AG09309 (cell line): ENCODE measurements around the gene ITIH6.
"Not testable (repeated sequence)": the region's sequence is repeated elsewhere in the genome, so short reads cannot be mapped to it uniquely, and the experiment has no call there.

ENCODE experiments used
- DNase-seq: peaks from one replicate; pipeline ENCODE4 v3.0.0-alpha.2; 2010; ENCODE audit warnings: low read depth
- H3K4me3 ChIP-seq: 2 replicates; pipeline ENCODE4 v1.5.1; 2011; ENCODE audit warnings: mild to moderate bottlenecking, low read depth, low read length, moderate library complexity; ENCODE audit not compliant: control insufficient read depth
- TF ChIP-seq, protein P1 (sequence below): IDR thresholded peaks from 2 replicates; pipeline ENCODE4 v1.5.1; 2011; ENCODE audit warnings: mild to moderate bottlenecking, low read depth, low read length, inconsistent platforms; ENCODE audit not compliant: insufficient read depth, control insufficient read depth; ENCODE audit errors: missing control alignments

The ITIH6 gene, protein sequence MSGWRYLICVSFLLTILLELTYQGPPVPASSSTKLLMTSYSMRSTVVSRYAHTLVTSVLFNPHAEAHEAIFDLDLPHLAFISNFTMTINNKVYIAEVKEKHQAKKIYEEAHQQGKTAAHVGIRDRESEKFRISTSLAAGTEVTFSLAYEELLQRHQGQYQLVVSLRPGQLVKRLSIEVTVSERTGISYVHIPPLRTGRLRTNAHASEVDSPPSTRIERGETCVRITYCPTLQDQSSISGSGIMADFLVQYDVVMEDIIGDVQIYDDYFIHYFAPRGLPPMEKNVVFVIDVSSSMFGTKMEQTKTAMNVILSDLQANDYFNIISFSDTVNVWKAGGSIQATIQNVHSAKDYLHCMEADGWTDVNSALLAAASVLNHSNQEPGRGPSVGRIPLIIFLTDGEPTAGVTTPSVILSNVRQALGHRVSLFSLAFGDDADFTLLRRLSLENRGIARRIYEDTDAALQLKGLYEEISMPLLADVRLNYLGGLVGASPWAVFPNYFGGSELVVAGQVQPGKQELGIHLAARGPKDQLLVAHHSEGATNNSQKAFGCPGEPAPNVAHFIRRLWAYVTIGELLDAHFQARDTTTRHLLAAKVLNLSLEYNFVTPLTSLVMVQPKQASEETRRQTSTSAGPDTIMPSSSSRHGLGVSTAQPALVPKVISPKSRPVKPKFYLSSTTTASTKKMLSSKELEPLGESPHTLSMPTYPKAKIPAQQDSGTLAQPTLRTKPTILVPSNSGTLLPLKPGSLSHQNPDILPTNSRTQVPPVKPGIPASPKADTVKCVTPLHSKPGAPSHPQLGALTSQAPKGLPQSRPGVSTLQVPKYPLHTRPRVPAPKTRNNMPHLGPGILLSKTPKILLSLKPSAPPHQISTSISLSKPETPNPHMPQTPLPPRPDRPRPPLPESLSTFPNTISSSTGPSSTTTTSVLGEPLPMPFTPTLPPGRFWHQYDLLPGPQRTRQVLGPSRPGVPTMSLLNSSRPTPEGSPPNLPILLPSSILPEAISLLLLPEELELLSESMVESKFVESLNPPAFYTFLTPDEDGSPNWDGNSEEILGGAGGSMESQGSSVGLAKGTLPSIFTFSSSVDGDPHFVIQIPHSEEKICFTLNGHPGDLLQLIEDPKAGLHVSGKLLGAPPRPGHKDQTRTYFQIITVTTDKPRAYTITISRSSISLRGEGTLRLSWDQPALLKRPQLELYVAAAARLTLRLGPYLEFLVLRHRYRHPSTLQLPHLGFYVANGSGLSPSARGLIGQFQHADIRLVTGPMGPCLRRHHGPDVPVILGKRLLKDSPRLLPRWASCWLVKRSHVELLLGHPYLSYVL

DNA sequence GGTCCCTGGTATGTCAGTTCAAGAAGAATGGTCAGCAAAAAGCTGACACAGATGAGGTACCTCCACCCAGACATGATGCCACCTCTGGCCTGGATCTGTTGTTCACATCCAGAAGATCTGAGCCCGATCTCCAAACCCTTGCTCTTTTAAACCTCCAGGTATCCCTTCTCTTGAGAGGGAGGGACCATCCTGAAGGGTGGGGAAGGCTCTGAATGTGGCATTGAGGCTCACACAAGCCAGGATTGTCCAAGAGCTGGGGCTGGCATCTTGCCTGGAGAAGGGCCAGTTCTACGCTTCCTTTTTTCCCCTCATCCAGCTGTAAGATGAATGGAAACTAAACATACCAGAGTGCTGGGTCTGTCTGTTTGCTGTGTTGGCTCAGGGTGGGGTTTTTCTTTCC is at the start of gene ITIH6:
Gene ITIH6, minus strand, starts transcription at position 119 of the 400 bp plus-strand sequence. Its CDS starts 45 bp downstream, at position 74.
- DNase-seq = no peak
- H3K4me3 ChIP-seq = no peak within 1 kb of the TSS
- TF ChIP-seq, protein P1, sequence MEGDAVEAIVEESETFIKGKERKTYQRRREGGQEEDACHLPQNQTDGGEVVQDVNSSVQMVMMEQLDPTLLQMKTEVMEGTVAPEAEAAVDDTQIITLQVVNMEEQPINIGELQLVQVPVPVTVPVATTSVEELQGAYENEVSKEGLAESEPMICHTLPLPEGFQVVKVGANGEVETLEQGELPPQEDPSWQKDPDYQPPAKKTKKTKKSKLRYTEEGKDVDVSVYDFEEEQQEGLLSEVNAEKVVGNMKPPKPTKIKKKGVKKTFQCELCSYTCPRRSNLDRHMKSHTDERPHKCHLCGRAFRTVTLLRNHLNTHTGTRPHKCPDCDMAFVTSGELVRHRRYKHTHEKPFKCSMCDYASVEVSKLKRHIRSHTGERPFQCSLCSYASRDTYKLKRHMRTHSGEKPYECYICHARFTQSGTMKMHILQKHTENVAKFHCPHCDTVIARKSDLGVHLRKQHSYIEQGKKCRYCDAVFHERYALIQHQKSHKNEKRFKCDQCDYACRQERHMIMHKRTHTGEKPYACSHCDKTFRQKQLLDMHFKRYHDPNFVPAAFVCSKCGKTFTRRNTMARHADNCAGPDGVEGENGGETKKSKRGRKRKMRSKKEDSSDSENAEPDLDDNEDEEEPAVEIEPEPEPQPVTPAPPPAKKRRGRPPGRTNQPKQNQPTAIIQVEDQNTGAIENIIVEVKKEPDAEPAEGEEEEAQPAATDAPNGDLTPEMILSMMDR = no peak

DNA sequence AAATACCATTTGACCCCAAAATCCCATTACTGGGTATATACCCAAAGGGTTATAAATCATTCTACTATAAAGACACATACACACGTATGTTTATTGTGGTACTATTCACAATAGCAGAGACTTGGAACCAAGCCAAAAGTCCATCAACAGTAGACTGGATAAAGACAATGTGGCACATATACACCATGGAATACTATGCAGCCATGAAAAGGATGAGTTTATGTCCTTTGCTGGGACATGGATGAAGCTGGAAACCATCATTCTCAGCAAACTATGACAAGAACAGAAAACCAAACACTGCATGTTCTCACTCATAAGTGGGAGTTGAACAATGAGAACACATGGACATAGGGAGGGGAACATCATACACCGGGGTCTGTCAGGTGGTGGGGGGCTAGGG is 49.6 kb upstream of the ITIH6 start:
- not testable (repeated sequence) for H3K4me3 ChIP-seq, DNase-seq

DNA sequence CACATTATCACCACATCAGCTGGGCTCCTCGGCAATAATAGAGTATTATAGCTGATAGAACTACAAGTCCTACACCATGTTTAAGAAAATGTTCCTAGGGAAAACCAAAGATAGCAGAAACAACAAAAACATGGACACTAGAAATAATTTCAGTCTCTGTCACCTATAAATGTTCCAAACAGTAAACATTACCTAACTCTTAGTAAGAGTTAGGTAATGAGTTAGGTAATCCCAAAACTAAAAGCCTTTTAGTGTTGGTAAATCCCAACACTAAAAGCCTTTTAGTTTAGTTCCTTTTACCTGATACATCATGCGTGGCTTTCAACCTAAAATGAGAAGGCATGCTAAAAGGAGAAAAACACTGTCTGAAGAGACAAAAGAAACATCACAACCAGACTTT is 45.0 kb upstream of the ITIH6 start:
- no peak for DNase-seq
- TF ChIP-seq, protein P1 = no peak
- H3K4me3 ChIP-seq = no peak overlapping the region

DNA sequence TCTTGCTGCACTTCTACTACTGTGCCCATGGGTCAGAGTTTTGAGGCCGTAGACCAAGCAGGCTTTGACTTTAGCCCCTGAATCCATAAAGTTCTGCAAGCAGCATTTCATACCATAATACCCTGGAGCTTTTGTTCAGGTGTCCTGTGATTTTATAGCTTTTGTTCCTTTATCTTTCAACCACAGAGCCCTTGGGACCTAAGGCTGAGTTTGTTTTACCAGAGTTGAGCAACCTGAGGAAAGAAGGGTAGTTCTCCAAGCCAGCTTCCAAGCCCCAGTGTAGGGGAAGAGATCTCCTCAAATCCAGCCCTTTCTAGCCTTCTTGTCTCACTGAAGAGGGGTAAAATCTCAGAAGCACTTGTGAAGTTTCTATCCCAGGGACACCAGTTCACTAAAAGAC is 44.6 kb upstream of the ITIH6 start:
- TF ChIP-seq, protein P1 = no peak
- DNase-seq = no peak
- no peak overlapping the region for H3K4me3 ChIP-seq

DNA sequence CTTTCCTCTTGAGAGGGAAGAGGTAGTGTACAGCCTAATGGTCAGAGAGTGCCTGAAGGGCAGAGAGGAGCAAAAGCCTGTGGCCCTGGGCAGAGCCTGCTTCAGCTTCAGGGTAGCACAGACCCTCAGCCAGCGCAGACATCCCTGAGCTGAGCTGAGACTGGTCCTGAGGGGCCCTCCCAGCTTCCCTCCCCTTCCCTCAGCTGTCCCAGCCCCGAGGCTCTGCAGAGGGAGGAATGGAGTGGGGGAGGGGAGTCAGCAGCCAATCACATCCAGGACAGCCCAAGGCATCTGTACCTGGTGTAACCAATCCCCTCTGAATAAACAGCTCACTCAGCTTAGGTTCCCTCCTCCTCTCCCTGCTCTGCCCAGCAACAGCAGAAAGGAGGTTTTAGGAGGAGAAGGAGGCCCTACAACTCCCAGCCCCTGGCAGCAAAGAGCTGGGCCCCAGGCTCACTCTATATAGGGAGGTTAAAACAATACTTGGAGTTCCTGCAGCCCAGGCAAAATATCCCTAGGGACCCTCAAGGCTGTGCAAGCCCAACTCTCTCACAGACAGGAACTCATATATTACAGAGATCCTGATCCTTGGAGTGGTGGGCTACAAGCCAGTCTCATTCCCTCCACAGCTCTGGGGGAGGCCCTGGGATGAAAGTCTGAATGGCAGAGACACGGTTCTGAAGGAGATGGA is 43.3 kb upstream of the ITIH6 start:
- not testable (repeated sequence) for DNase-seq, H3K4me3 ChIP-seq

DNA sequence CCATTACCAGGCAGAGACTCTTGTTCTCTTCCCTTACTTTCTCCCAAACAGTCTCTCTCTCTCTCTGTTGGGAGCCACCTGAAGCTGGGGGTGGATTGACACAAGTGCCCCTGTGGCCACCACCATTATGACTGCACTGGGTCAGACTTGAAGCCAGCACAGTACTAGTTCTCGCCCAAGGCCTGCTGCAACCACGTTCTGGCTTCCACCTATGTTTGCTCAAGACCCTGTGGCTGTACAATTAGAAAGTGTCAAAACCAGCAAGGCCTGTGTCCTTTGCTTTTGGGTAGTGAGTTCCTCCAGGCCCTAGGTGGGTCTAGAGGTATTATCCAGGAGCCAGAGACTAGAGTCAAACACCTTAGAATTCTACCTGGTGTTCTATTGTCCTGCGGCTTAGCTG is 40.5 kb upstream of the ITIH6 start:
- TF ChIP-seq, protein P1 = no peak
- H3K4me3 ChIP-seq = no peak overlapping the region
- no peak for DNase-seq

DNA sequence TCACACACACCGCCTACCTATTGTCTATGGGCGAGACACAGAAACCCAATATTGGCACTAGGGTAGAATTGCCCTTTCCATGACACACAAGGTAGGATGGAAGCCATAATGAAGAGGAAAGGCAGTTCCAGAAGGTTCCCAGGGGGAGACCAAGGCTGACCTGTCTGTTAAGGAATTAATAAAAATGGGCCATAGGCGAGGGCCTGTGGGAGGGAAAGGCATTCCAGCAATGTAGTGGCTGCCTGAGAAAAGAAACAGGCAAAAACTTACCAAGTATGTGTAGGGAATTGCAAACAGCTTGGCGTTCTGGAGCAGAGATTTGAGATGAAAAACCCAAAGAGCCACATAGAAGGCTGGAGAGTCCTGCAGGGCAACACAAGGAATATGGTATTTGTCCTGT is 28.5 kb upstream of the ITIH6 start:
- TF ChIP-seq, protein P1 = no peak
- no peak overlapping the region for H3K4me3 ChIP-seq
- DNase-seq = no peak
